DOHH2 (cell line): ENCODE data around the gene LINS1.

Experiments
- EZH2phosphoT487 ChIP-seq: fragments of 200-600 bp; sonication (generic); IDR thresholded peaks from 2 replicates; pipeline ENCODE4 v1.6.1; 2017; ENCODE audit warnings: borderline replicate concordance, mild to moderate bottlenecking, antibody characterized with exemption, low read length, moderate library complexity, mixed read lengths
- TF ChIP-seq, protein P1 (sequence below): fragments of 200-600 bp; sonication (generic); IDR thresholded peaks from one replicate; pipeline ENCODE4 v1.5.1; 2014; ENCODE audit warnings: antibody characterized with exemption, mild to moderate bottlenecking, low read depth, low read length; ENCODE audit not compliant: poor library complexity, severe bottlenecking

DNA sequence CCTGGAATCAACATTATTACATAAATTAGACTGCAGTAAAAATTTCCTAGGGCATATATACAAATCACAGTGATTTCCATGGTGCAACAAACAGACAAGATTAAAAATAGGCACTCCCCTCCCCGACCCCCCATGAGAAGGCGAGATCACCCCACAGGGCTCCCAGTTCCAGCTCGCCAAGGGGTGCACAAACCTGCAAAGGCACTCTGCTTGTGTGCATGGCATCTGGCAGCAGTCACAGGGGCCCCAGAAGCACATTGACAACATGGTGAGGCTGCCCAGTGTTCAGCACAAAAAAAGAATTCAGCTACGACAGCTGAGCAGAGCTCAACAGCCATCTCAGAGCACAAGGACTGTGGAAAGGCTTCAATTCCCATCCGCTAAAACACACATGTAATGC is 54.0 kb downstream of the LINS1 start:
- TF ChIP-seq, protein P1, sequence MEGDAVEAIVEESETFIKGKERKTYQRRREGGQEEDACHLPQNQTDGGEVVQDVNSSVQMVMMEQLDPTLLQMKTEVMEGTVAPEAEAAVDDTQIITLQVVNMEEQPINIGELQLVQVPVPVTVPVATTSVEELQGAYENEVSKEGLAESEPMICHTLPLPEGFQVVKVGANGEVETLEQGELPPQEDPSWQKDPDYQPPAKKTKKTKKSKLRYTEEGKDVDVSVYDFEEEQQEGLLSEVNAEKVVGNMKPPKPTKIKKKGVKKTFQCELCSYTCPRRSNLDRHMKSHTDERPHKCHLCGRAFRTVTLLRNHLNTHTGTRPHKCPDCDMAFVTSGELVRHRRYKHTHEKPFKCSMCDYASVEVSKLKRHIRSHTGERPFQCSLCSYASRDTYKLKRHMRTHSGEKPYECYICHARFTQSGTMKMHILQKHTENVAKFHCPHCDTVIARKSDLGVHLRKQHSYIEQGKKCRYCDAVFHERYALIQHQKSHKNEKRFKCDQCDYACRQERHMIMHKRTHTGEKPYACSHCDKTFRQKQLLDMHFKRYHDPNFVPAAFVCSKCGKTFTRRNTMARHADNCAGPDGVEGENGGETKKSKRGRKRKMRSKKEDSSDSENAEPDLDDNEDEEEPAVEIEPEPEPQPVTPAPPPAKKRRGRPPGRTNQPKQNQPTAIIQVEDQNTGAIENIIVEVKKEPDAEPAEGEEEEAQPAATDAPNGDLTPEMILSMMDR = no peak
- TF ChIP-seq EZH2phosphoT487 = no peak
